Measurements from ENCODE around the gene CHMP3.
"Not testable (repeated sequence)": the region's sequence is repeated elsewhere in the genome, so short reads cannot be mapped to it uniquely, and the experiment has no call there.

The CHMP3 gene

GRCh38 chr2:86556508-86556907, 6.7 kb downstream of the CHMP3 start:
- no peak overlapping the region for H3K9ac ChIP-seq (ENCODE audit: low read length in 5 of 5)
- H3K27me3 ChIP-seq (ENCODE audit: control insufficient read depth in 5 of 5, insufficient read depth in 4 of 5, low read length in 5 of 5) = no peaks in the 10 kb centered on the region
- H3K4me1 ChIP-seq (ENCODE audit: control insufficient read depth in 5 of 5, insufficient read depth in 5 of 5, low read length in 5 of 5) = peaks cover 0 to 7% (median 2%) of the 10 kb centered on the region in 5 donors
- H3K36me3 ChIP-seq (ENCODE audit: control insufficient read depth in 5 of 5, insufficient read depth in 5 of 5, low read length in 5 of 5) = peaks cover 0 to 5% (median 0%) of the 10 kb centered on the region in 5 donors
- H3K27ac ChIP-seq (ENCODE audit: low read depth, low read length) = no peak overlapping the region
- H3K9me3 ChIP-seq (ENCODE audit: control insufficient read depth in 5 of 5, low read length in 5 of 5) = no peaks in the 10 kb centered on the region
- H3K4me3 ChIP-seq (ENCODE audit: low read depth in 1 of 5, low read length in 5 of 5) = no peak overlapping the region

- Histone ChIP-seq H3K27me3 (ENCODE audit: control insufficient read depth in 5 of 5, insufficient read depth in 4 of 5, low read length in 5 of 5) (no peaks in the 10 kb centered on the region), H3K9me3 (ENCODE audit: control insufficient read depth in 5 of 5, low read length in 5 of 5) (no peaks in the 10 kb centered on the region), H3K36me3 (ENCODE audit: control insufficient read depth in 5 of 5, insufficient read depth in 5 of 5, low read length in 5 of 5) (peaks cover 0 to 3% (median 0%) of the 10 kb centered on the region in 5 donors), H3K4me1 (ENCODE audit: control insufficient read depth in 5 of 5, insufficient read depth in 5 of 5, low read length in 5 of 5) (no peaks in the 10 kb centered on the region), H3K4me3 (ENCODE audit: low read depth in 1 of 5, low read length in 5 of 5) (no peak overlapping the region), H3K9ac (ENCODE audit: low read length in 5 of 5) (no peak overlapping the region), H3K27ac (ENCODE audit: low read depth, low read length) (no peak overlapping the region)
Measured at GRCh38 chr2:86552889-86553288, 10.4 kb downstream of the CHMP3 start.

DNA sequence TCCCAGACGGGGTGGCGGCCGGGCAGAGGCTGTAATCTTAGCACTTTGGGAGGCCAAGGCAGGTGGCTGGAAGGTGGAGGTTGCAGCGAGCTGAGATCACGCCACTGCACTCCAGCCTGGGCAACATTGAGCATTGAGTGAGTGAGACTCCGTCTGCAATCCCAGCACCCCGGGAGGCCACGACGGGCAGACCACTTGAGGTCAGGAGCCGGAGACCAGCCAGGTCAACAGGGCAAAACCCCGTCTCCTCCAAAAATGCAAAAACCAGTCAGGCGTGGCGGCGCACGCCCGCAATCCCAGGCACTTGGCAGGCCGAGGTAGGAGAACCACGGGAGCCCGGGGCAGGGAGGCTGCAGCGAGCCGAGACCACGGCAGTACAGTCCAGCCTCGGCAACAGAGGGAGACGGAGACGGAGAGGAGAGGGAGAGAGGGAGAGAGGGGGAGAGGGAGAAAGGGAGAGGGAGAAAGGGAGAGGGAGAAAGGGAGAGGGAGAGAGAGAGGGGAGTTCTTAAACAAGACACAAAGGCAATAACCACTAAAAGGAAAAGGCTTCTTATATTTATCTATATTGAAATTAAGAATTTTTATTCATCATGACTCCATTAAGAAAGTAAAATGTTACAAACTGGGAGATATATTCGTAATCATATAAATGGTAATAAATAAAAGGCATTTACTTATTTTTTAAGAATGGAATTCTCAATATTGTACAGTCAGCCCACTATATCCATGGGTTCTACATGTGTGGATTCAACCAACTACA, 13.1 kb downstream of the CHMP3 start:
- not testable (repeated sequence) for H3K4me3 ChIP-seq (ENCODE audit: low read depth in 1 of 5, low read length in 5 of 5); H3K4me1 ChIP-seq (ENCODE audit: control insufficient read depth in 5 of 5, insufficient read depth in 5 of 5, low read length in 5 of 5); H3K9me3 ChIP-seq (ENCODE audit: control insufficient read depth in 5 of 5, low read length in 5 of 5); H3K27ac ChIP-seq (ENCODE audit: low read depth, low read length); H3K36me3 ChIP-seq (ENCODE audit: control insufficient read depth in 5 of 5, insufficient read depth in 5 of 5, low read length in 5 of 5); H3K9ac ChIP-seq (ENCODE audit: low read length in 5 of 5); H3K27me3 ChIP-seq (ENCODE audit: control insufficient read depth in 5 of 5, insufficient read depth in 4 of 5, low read length in 5 of 5)

DNA sequence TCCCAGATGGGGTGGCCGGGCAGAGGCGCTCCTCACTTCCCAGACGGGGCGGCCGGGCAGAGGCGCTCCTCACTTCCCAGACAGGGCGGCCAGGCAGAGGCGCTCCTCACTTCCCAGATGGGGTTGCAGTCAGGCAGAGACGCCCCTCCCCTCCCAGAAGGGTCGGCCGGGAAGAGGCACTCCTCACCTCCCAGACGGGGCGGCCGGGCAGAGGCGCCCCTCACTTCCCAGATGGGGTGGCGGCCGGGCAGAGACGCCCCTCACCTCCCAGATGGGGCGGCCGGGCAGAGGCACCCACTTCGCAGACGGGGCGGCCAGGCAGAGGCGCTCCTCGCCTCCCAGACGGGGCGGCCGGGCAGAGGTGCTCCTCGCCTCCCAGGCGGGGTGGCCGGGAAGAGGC, 13.8 kb downstream of the CHMP3 start:
- not testable (repeated sequence) for H3K9me3 ChIP-seq (ENCODE audit: control insufficient read depth in 5 of 5, low read length in 5 of 5); H3K27ac ChIP-seq (ENCODE audit: low read depth, low read length); H3K4me1 ChIP-seq (ENCODE audit: control insufficient read depth in 5 of 5, insufficient read depth in 5 of 5, low read length in 5 of 5); H3K36me3 ChIP-seq (ENCODE audit: control insufficient read depth in 5 of 5, insufficient read depth in 5 of 5, low read length in 5 of 5); H3K4me3 ChIP-seq (ENCODE audit: low read depth in 1 of 5, low read length in 5 of 5); H3K9ac ChIP-seq (ENCODE audit: low read length in 5 of 5); H3K27me3 ChIP-seq (ENCODE audit: control insufficient read depth in 5 of 5, insufficient read depth in 4 of 5, low read length in 5 of 5)

DNA sequence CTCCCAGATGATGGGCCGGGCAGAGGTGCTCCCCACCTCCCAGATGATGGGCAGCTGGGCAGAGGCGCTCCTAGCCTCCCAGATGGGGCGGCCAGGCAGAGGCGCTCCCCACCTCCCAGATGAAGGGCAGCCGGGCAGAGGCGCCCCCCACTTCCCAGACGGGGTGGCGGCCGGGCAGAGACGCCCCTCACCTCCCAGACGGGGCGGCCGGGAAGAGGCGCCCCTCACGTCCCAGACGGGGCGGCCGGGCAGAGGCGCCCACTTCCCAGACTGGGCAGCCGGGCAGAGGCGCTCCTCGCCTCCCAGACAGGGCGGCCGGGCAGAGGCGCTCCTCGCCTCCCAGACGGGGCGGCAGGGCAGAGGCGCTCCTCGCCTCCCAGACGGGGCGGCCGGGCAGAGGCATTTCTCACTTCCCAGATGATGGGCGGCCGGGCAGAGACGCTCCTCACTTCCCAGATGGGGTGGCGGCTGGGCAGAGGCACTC, 14.3 kb downstream of the CHMP3 start:
- not testable (repeated sequence) for H3K9me3 ChIP-seq (ENCODE audit: control insufficient read depth in 5 of 5, low read length in 5 of 5); H3K4me1 ChIP-seq (ENCODE audit: control insufficient read depth in 5 of 5, insufficient read depth in 5 of 5, low read length in 5 of 5); H3K27ac ChIP-seq (ENCODE audit: low read depth, low read length); H3K4me3 ChIP-seq (ENCODE audit: low read depth in 1 of 5, low read length in 5 of 5); H3K36me3 ChIP-seq (ENCODE audit: control insufficient read depth in 5 of 5, insufficient read depth in 5 of 5, low read length in 5 of 5); H3K9ac ChIP-seq (ENCODE audit: low read length in 5 of 5); H3K27me3 ChIP-seq (ENCODE audit: control insufficient read depth in 5 of 5, insufficient read depth in 4 of 5, low read length in 5 of 5)

DNA sequence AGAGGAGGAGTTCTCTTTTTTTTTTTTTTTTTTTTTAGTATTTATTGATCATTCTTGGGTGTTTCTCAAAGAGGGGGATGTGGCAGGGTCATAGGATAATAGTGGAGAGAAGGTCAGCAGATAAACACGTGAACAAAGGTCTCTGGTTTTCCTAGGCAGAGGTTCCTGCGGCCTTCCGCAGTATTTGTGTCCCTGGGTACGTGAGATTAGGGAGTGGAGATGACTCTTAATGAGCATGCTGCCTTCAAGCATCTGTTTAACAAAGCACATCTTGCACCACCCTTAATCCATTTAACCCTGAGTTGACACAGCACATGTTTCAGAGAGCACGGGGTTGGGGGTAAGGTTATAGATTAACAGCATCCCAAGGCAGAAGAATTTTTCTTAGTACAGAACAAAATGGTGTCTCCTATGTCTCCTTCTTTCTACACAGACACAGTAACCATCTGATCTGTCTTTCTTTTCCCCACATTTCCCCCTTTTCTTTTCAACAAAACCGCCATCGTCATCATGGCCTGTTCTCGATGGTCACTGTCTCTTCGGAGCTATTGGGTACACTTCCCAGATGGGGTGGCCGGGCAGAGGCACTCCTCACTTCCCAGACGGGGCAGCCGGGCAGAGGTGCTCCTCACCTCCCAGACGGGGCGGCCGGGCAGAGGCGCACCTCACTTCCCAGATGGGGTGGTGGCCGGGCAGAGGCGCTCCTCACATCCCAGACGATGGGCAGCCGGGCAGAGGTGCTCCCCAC, 14.9 kb downstream of the CHMP3 start:
- H3K27me3 ChIP-seq (ENCODE audit: control insufficient read depth in 5 of 5, insufficient read depth in 4 of 5, low read length in 5 of 5); H3K27ac ChIP-seq (ENCODE audit: low read depth, low read length); H3K4me3 ChIP-seq (ENCODE audit: low read depth in 1 of 5, low read length in 5 of 5); H3K9me3 ChIP-seq (ENCODE audit: control insufficient read depth in 5 of 5, low read length in 5 of 5); H3K36me3 ChIP-seq (ENCODE audit: control insufficient read depth in 5 of 5, insufficient read depth in 5 of 5, low read length in 5 of 5); H3K9ac ChIP-seq (ENCODE audit: low read length in 5 of 5); H3K4me1 ChIP-seq (ENCODE audit: control insufficient read depth in 5 of 5, insufficient read depth in 5 of 5, low read length in 5 of 5): not testable (repeated sequence)

GRCh38 chr2:86545296-86545924, 17.8 kb downstream of the CHMP3 start:
- not testable (repeated sequence) for H3K4me1 ChIP-seq (ENCODE audit: control insufficient read depth in 5 of 5, insufficient read depth in 5 of 5, low read length in 5 of 5); H3K4me3 ChIP-seq (ENCODE audit: low read depth in 1 of 5, low read length in 5 of 5); H3K9me3 ChIP-seq (ENCODE audit: control insufficient read depth in 5 of 5, low read length in 5 of 5); H3K27ac ChIP-seq (ENCODE audit: low read depth, low read length); H3K27me3 ChIP-seq (ENCODE audit: control insufficient read depth in 5 of 5, insufficient read depth in 4 of 5, low read length in 5 of 5); H3K36me3 ChIP-seq (ENCODE audit: control insufficient read depth in 5 of 5, insufficient read depth in 5 of 5, low read length in 5 of 5); H3K9ac ChIP-seq (ENCODE audit: low read length in 5 of 5)

- not testable (repeated sequence) for H3K4me1 ChIP-seq (ENCODE audit: control insufficient read depth in 5 of 5, insufficient read depth in 5 of 5, low read length in 5 of 5); H3K9me3 ChIP-seq (ENCODE audit: control insufficient read depth in 5 of 5, low read length in 5 of 5); H3K27me3 ChIP-seq (ENCODE audit: control insufficient read depth in 5 of 5, insufficient read depth in 4 of 5, low read length in 5 of 5); H3K27ac ChIP-seq (ENCODE audit: low read depth, low read length); H3K4me3 ChIP-seq (ENCODE audit: low read depth in 1 of 5, low read length in 5 of 5); H3K36me3 ChIP-seq (ENCODE audit: control insufficient read depth in 5 of 5, insufficient read depth in 5 of 5, low read length in 5 of 5); H3K9ac ChIP-seq (ENCODE audit: low read length in 5 of 5)
Measured at GRCh38 chr2:86544278-86545099, 18.8 kb downstream of the CHMP3 start.

- no peak overlapping the region for H3K4me3 ChIP-seq (ENCODE audit: low read depth in 1 of 5, low read length in 5 of 5)
- no peak overlapping the region for H3K9ac ChIP-seq (ENCODE audit: low read length in 5 of 5)
- H3K36me3 ChIP-seq (ENCODE audit: control insufficient read depth in 5 of 5, insufficient read depth in 5 of 5, low read length in 5 of 5) = peaks cover 0 to 7% (median 0%) of the 10 kb centered on the region in 5 donors
- no peak overlapping the region for H3K27ac ChIP-seq (ENCODE audit: low read depth, low read length)
- H3K4me1 ChIP-seq (ENCODE audit: control insufficient read depth in 5 of 5, insufficient read depth in 5 of 5, low read length in 5 of 5) = no peaks in the 10 kb centered on the region
- H3K27me3 ChIP-seq (ENCODE audit: control insufficient read depth in 5 of 5, insufficient read depth in 4 of 5, low read length in 5 of 5) = no peaks in the 10 kb centered on the region
- H3K9me3 ChIP-seq (ENCODE audit: control insufficient read depth in 5 of 5, low read length in 5 of 5) = no peaks in the 10 kb centered on the region
Measured at GRCh38 chr2:86543793-86544192, 19.4 kb downstream of the CHMP3 start.
